GM21390 (cell line): ENCODE measurements around the gene TMEM205.
"Not testable (repeated sequence)": the region's sequence is repeated elsewhere in the genome, so short reads cannot be mapped to it uniquely, and the experiment has no call there.

ENCODE experiments used
- ATAC-seq: cut with Tn5 transposase; IDR thresholded peaks from one replicate; pipeline ENCODE4 v1.9.1; 2021; ENCODE audit not compliant: unreplicated experiment

The TMEM205 gene

GRCh38 chr19:11340099-11340467 is 6.0 kb downstream of the TMEM205 start:
- not testable (repeated sequence) for ATAC-seq

DNA sequence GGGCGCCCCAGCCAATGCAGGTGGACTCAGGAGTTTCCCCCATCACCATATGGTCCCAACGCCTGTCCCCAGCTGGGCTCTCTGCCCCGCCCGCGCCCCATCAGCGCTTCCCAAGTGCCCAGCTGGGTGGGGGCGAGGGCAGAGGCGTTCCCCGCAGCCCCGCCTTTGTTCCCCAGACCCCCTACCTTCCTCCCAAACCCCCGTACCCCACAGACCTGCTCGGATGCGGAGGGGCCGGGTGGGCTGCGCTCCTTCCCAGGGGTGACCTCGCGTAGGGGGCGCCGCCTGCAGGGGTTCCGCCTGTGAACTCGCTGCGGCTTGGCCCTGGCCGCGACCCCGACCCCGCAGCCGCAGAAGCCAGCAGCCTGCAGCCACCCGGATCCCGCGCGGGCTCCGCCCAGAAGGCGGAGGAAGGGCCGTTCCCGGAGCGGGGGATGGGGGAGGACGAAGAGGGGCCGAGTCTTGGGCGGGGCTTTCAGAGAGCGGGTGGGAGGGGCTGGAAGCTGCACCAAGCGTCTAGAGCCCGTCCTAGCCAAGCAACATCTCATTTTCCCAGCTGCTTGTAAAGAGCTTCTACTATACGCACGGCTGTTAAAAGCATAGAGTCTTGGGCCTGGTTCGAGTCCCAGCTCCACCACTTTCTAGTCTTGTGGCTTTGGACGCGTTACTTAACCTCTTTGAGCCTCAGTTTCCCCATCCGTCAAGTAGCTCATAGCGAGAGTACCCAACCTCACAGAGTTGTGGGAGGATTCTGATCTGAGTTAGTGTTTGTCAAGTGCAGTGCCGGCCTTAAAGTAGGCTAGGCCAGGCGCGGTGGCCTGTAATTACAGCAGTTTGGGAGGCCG is 6.6 kb downstream of the TMEM205 start, which contains the start of gene RAB3D:
Gene RAB3D (minus strand): TSS at position 404 of the 845 bp plus-strand sequence. CDS start 2,258 bp downstream, outside the sequence.
- peak; percentile 84 for ATAC-seq

- no peak for ATAC-seq
These were observed 7.4 kb downstream of the TMEM205 start for GRCh38 chr19:11338569-11339253.

DNA sequence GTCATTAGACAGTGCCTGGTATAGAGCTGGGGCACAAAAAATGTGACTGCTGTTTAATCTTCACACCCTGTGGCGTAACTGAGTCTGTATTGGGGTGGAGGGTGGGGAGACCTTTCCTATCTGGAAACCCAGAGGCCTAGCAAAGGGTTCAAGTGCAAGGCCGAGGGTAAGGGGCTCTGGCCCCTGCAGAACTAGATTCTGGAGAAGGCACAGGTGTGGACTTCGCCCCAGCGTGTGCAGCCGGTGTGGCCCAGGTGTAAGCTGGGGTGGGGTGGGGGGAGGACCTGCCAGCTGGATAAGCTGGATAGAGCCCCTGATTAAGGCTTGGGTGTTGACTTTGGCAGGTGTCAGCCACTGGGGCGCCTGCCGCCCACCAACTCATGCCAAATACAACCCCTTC is 7.9 kb downstream of the TMEM205 start:
- ATAC-seq = no peak

DNA sequence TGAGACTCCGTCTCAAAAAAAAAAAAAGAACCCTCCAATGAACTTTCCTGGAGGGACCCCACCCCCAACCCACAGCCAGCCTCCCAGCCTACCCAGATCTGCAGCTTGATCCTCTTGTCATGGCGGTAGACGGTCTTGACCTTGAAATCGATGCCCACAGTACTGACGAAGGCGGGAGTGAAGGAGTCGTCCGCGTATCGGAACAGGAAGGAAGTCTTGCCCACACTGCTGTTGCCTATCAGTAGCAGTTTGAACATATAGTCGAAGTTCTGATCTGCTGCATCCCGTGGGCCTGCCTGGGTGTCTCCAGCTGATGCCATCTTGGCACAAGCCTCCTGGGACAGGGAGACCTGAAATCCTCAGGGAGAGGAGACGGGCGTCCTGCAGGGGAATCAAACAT is 9.0 kb downstream of the TMEM205 start:
- no peak for ATAC-seq

DNA sequence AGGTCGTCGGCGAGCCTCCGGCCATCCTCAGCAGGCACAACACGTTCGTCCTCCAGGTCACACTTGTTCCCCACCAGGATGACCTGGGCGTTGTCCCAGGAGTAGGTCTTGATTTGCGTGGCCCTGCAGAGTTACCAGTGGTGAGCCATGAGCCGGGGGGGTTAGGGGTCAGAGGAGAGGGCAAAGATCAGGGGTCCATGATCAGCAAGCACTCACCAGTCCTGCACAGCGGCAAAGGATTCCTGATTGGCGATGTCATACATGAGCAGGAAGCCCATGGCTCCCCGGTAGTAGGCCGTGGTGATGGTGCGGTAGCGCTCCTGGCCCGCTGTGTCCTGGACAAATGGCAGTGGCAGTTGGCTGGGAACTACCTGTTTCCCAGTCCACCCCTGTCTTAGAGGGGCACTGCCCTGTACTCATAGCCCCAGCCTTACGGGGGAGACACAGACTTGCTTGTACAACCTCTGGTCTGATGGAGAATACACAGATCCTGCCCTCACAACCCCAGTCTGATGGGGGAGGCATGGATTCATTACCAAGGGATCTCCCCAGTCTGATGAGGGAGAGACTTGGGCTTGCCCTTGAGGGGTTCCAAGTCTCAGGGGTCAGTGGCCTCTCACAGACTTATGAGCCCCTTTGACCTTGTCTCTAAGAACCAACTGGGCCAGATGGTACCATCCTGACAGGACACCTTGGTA is 10.5 kb downstream of the TMEM205 start:
- no peak for ATAC-seq

- not testable (repeated sequence) for ATAC-seq
These were observed 12.2 kb downstream of the TMEM205 start for GRCh38 chr19:11333838-11334237.

GRCh38 chr19:11332822-11333221 is 13.2 kb downstream of the TMEM205 start:
- ATAC-seq = no peak

- ATAC-seq = no peak
These were observed 14.6 kb downstream of the TMEM205 start for GRCh38 chr19:11331502-11331901.

DNA sequence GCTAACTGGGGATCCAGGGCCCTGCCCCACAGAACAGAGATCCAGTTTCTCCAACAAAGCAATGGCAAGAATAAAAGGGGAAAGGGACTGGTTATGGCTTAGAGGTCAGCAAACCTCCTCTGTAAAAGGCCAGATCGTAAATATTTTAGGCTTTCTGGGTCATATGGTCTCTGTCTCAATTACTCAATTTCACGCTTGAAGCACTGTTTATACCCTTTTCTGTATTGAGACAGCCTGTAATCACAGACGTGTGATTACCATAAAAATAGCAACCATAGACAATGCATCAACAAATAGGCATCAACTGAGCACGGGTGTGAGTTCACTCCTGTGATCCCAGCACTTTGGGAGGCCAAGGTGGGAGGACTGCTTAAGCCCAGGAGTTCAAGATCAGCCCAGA is 15.9 kb downstream of the TMEM205 start:
- ATAC-seq = no peak

DNA sequence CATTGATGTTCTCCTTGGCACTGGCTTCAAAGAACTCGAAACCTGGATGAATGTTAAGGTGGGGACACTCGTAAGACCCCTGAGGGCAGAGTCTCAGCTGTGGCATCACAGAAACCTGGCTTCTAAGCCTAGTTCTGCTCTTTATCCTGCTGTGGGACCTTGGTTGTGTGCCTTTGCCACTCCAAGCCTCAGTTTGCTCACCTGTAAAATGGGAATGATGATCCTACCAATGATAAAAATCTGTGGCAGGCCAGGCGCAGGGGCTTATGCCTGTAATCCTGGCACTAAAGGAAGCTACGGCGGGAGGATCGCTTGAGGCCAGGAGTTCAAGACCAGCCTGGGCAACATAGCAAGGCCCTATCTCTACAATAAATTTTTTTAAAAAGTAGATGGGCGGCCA is 20.5 kb downstream of the TMEM205 start:
- no peak for ATAC-seq

- no peak for ATAC-seq
These were observed 21.2 kb downstream of the TMEM205 start for GRCh38 chr19:11324748-11325389.

- no peak for ATAC-seq
These were observed 21.9 kb downstream of the TMEM205 start for GRCh38 chr19:11324079-11324661.

DNA sequence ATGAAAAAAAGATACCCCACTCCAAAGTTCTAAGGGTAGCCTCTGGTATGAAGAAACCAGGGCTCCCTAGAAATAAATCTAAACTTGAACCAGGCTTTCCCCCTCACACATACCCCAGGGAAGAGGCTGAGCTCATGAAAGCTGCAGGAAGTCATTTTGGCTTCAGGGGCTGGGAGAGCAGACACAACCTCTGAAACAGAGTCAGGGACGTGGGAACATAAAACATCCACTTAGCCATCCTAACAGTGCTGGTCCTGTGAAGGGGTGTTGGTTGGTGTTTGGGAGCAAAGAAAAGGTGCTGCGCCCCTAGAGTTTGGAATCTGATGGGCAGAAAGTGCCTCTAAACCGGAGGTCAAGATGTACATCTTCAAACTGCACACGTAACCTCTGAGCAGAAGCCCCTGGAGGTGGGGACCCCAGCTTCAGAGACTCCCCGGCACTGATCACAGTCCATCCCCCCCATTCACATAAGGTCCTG is 22.4 kb downstream of the TMEM205 start:
- ATAC-seq = no peak

- no peak for ATAC-seq
These were observed 23.6 kb downstream of the TMEM205 start for GRCh38 chr19:11322269-11323024.

GRCh38 chr19:11321191-11322126 is 24.6 kb downstream of the TMEM205 start:
- ATAC-seq = no peak

GRCh38 chr19:11320278-11320995 is 25.6 kb downstream of the TMEM205 start:
- not testable (repeated sequence) for ATAC-seq

GRCh38 chr19:11306337-11306736 is 39.7 kb downstream of the TMEM205 start:
- ATAC-seq = no peak
